ENCODE data around the gene SLC25A45. TPM values are rescaled to one million over a fixed set of nuclear protein-coding genes. Genes with fewer than 3 reads are reported as not detected.
A peak's percentile ranks its signal among the peaks of the same experiment; 100 is the strongest.

The SLC25A45 gene
- polyA plus RNA-seq, 1 donor: 7.2 TPM

DNA sequence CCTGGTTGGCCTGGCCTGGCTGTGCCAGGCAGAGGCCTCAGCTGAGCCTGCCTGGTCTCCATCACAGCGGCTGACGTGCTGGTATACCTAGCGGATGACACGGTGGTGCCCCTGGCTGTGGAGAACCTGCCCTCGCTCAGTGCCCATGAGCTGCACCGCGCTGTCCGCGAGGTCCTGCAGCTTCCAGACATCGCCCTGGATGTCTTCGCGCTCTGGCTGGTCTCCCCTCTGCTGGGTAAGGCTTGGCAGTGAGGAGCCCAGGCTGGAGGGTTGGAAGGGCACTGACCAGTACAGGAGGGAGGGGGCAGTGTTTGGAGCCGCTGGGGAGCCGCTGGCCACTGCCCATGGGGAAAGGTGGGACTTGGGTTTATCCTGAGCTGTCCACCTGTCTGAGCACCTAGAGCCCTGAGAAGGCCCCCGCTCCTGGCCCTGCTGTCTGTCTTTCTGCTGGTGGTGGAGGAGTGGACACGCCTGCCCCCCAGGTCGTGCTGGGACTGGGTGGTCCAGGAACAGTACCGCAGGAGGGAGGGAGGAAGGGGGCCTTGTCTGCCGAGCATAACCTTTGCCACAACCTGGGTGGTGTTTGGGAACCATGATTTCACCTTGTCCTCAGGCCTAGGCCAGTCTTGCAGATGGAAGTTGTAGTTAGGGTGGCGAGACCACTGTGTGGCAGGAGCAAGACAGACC is 7.0 kb upstream of the SLC25A45 start:
- DNase-seq: no peak

DNA sequence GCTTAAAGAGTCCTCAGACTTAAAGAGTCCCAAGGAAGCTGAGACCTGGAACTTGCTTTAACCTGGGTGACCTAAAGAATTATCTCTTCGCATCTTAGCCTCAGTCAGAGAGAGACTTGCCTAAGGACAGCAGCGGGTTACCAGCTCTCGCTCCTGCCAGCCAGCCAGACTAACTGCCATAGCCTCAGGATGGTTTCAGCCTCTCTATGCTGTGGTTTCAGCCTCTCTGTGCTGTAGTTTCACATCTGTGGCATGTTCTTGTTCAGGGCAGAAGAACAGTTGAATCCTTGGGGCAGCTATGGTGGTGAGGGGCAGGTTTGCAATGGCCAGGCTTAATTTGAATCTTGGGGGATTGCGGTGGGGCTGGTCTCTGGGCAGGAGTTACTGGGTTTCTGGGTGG is 6.3 kb upstream of the SLC25A45 start:
- no peak for DNase-seq

DNA sequence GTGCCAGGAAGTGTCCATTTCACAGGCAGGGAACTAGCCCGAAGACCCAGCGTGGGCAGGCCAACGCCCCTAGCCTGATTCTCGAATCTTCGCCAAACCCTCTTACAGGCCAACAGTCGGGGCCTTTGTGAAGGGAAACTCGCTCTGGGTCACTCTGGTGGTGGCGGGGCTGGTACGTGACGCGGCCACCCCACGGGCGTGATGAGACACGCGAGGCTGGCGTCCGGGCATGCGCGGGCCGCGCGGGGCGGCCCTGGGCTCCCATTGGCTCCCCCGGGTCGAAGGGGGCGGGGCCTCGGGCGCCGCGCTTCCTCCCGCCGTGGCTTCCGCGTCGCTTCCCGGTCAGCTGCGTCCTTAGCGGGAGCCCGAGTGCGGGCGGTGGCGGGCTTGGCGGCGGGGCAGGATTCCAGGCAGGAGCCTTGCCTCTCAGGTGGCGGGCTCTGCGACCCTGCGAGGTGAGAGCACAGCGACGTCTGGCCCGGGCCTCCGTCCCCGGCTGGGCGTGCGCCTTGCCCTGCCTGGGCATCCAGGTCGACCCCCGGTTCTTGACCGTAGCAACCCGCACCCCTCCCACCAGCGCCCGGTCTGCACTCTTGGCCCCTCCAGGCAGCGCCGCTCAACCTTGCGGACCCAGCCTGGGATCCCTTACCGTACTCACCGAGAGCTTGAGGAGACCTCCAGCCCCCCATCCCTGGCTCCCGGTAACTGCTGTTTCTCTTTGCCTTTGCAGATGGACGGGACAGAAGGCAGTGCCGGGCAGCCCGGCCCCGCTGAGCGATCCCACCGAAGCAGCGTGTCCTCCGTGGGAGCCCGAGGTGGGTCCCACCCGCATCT is 4.1 kb upstream of the SLC25A45 start, which contains the start of gene FRMD8:
Gene FRMD8, plus strand, starts transcription at position 331 of the 834 bp plus-strand sequence. Its CDS starts 400 bp downstream, at position 731.
- peak; percentile 88 for DNase-seq

DNA sequence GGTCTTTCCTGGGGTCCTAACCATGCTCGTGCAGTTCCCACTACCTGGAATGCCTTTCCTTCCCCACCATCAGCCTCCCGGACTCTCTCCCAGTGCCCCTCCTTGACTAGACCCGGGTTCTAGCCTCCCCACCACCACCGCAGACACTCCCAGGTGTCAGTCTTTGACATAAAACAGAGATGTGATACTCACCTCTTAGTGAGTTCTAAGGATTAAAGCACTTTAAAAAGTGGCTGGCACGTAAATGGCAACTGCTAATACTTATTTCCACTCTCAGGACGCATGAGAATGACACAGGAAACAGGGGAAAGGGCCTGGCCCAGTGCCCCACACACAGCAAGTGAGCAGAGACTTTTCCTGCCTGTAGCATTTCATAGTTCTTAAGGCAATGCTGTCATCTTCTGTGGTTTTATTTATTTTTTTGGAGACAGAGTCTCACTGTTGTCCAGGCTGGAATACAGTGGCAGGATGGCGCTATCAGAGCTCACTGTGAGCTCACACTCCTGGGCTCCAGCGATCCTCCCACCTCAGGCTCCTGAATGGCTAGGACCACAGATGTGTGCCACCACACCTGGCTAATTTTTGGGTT is 1.9 kb upstream of the SLC25A45 start:
- DNase-seq: no peak

DNA sequence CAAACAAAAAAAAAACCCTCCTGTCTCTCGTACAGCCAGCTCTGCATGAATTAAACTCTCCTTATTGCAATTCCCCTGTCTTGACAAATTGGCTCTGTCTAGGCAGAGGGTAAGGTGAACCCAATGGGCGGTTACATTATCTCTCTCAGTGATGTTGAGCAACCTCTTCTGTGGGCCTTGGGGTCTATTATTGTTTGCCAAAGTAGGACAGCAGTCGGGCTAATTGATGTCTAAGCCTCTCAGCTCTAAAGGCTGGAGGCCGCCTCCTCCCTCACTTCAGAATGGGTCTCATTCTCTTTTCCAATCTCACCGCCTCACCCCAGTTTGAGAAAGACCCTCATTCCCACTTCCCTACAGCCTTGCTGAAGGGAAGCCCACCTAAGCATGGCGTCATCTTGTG is 1.3 kb upstream of the SLC25A45 start:
- no peak for DNase-seq

DNA sequence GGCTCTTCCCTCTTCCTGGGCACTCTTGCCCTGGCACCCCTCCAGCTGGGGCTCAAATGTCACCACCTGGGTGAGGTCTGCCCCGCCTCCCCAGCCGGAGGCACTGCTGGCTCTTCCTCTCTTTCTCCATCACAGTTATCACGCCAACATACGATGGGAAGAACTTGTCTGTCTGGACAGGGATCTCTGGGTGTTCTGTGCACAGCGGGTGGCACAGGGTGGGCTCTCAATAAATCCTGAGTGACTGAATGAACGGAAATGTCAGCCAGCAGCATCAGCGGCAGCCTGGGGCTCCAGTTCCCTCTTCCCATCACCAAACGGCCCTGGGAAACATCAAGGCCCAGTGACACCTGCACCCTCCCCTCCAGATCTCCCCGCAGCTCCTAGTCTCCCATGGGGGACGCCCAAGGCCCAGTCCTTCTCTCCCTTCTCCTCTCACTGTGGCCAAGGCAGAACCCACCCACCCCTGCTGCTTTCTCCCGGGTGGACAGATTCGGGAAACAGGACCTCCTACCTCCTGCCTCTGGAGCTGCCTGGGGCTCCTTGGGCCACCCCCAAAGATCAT is 440 bp upstream of the SLC25A45 start:
- no peak for DNase-seq

DNA sequence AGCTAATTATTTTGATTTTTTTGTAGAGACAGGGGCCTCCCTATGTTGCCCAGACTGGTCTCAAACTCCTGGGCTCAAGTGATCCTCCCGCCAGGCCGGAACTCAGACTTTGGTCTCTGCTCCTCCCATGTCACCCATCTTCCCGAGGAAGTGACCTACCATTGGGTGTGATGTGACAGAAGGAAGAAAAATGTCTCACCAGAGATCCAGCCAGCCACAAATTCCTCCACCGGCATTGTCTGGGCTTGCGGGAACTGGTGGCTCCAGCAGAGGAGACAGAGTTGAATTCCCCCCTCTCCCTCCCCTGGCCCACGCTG is 772 bp downstream of the SLC25A45 start:
- DNase-seq: no peak

DNA sequence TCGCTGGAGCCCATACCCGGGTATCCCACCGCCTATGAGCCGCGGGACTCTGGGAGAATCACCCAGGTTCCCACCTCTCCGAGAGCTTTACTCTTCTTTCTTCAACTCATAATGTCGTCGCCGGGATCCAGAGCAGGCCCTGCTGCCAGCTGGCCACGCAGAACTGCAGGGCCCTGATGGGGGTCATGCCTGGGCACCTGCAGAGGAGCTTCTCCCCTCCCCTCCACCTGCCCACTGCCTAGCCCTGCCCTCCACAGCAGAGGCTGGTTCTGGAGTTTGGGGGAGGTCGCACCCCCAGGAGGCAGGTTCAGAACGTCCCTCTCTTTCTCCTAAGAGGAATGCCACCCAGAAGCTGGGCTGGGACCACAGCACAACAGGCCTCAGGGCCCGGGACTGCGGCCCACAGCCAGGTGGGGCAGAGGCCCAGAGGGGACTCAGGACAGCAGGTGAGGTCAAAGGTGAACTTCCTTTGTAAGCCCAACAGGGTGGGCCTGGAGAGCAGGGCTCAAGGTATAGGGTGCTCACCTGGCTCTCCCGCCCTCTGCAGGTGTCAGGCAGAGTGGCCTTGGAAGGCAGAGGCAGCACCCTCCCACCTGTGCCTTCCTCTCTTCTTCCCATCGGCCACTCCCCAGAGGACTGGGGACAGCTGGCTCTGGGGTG is 1.9 kb downstream of the SLC25A45 start:
- no peak for DNase-seq

DNA sequence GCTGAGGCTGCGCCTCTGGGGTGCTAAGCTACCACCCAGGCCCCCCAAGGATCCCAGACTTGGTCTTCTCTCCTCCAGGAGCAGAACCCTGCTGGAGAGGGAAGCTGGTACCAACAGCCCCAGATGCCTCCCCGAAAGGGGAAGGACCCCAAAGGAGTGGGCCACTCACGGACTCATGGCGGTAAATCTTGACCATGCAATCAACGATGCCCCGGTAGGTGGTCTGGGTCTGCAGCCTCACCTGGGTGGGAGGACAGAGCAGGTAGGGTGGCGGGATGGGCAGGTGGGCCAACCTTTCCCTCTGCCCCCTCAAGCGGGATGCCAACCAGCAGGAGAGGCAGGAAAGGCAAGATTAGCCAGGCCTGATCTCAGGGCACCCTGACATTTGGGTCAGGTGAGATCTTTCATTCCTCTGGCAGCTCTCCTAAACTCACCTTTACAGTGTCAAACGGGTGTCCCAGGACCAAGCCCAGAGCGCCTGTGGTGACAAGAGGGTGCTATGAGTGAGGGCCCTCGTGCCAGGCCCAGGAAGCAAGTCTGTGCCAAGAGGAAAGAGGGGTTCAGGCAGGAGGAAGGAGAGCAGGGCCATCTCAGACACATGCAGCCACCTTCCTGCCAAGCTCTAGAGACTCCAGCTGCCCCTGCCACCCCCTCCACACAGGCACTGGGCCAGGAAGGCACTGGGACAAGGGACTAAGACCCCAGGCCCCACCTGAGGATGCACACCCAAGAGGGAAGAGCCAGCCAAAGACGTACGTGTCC is 2.6 kb downstream of the SLC25A45 start:
- no peak for DNase-seq

DNA sequence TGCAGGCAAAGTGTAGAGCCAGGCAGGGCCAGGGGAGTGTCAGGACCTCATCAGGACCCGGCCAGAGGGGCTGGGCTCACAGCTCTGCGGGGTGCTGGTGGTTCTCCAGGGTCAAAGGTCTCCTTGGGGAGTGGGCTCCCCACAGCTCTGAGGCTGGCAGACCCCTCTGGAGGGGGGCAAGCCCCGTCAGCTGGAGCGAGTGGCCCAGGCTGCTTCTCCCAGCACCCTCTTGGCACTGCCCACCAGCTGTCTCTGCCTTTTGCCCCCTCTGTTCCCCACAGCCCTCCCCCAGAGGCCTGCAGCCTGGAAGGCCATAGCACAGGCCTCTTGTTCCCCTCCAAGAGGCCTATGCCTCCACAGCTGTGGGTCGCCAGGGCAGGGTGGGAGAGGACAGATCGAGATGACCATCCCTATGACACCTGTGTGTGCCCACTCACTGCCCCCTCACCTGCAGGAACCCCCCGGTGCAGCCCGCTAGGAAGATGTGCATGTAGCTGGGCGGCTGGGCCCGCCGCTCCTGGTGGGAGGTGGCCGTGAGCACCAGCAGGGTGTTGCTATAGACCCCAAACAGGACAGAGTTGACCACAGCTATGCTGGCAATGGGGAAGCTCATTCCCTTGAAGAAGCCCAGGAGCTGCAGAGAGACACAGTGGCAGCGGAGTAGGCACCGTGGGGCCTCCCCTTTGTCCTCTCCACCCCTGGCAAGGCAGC is 3.4 kb downstream of the SLC25A45 start:
- no peak for DNase-seq

DNA sequence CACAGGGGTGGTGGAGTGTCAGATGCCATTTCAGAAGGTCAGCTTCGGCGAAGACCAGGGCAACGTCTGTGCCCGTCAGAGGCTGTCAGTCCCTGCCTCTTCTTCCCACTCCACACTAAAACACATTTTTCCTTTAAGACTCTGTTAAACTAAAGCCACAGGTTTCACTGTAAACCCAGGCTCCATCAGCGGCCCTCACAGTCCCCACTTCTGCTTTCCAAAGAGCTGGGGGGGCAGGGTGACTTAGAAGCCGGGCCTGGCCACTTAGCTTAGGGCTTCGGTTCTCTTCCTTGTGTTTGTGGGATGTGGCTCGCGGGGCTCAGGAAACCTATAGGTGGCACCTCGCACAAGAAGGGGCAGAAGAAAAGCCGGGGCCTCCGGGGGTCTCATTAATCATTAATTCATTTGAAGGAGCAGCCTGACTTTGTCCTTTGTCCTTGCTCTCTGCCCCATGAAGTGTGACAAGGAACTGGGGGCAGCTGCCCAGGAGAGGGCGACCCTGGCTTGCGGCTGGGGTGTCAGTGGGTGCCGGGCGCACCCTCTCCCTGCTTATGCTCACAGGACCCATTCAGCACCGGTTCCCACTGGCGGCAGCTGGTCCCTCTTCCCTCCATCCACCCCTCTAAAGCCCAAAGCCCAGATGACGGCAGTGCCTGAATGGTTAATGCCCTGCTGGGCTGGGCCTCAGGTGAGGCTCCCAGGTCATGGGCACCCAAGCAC is 4.1 kb downstream of the SLC25A45 start:
- no peak for DNase-seq

DNA sequence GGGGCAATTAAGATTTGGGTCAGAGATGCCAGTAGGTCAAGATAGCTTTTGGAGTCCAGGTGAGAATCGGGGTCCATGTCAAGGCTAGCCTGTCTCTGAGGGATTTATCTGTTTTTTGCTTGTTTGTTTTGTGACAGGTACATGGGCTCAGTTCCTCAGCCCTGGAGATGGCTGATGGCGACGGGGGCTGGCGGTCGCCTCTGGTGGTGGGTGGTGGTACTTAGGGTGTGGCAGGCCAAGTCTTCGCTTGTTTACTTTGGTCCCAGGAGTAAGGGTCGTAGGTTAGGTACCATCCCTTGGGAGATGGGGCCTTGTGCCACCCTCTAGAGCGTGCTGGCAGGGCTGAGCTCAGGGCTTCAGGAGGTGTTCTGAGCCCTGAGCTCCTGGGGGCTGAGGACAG is 4.7 kb downstream of the SLC25A45 start:
- DNase-seq: no peak

DNA sequence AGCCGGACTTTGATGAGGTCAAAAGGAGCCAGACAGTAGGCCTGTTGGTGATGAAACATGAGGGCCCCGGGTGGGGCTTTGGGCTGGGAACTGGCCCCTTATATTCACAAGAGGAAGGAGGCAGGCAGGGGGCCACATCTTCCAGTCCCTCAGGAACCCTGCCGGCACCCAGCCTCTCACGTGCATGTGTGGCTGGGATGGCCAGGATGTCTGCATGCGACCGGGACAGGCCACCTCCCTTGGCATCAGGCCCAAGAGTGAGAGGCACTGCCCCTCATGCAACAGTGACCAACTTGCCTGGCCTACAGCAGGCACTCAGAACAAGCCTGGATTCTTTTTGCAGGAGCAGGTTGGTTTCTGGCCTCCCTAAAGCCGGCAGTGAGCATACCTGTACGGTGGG is 5.4 kb downstream of the SLC25A45 start:
- DNase-seq: no peak

DNA sequence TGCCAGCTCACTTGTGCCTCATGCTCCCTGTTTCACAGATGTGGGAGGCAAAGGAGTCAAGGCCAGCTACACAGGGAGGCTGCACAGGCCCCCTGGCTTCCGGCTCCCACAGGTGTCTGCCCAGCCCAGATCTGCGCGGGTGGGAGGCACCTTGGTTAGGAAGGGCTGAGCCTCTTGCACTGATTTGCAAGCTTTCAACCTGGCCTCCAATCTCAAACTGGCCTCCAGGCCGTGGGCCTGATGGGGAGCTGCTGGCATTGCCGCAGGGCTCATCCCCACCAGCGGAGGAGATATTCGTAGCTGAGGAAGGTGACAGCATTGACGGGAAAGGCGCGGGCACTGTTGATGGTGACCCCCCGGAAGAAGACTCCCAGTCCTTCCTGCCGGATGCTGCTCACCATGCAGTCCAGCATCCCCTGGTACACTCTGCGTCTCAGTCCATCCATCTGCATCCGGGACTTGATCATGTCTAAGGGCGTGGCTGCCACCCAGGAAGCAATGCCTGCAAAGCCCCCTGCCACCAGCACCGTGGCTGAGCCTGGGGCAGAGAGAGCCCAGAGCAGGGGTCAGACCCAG is 6.2 kb downstream of the SLC25A45 start:
- no peak for DNase-seq

DNA sequence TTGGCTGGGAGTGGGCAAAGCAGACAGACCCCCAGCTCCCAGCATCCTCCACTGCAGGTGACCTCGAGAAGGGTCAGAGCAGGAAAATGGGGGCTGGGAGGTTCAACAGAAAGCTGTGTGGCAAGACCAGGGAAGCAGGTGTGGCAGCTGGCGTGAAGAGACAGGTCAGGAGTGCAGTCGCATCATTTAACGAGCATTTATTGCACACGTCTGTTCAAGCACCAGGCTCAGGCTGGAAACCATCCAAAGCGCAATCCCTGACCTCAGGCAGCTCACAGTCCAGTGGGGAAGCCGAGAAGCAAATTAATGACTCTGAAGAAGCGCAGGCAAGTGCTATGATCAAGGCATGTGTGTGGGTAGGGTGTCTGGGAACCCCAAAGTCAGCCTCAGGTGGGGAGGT is 7.4 kb downstream of the SLC25A45 start:
- no peak for DNase-seq

DNA sequence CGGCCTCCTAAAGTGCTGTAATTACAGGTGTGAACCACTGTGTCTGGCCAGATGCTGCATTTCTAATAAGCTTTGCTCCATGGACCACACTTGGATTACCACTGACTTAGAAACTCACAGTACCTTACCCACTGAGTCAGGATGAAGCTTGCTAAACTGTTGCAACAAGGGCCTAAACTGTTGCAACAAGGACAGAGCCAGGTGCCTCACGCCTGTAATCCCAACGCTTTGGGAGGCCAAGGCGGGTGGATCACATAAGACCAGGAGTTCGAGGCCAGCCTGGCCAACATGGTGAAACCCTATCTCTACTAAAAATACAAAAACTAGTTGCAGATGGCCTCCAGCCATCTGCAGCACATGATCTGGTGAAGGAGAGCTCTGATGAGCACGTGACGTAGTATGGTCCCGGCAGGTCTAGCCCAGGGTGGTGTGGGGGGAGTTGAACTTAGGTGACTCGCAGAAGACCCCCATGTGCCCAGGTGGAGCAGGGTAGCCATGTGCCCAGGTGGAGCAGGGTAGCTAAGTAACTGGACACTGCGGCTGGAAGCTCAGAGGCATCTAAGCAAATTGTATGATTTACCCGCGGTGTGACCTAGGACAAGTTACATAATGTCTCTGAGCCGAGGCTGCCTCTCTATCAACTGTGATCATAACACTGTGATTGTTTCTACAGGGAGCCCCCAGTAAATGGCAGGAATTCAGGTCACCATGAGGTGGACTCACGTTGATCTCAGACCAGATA is 8.4 kb downstream of the SLC25A45 start:
- DNase-seq: no peak

DNA sequence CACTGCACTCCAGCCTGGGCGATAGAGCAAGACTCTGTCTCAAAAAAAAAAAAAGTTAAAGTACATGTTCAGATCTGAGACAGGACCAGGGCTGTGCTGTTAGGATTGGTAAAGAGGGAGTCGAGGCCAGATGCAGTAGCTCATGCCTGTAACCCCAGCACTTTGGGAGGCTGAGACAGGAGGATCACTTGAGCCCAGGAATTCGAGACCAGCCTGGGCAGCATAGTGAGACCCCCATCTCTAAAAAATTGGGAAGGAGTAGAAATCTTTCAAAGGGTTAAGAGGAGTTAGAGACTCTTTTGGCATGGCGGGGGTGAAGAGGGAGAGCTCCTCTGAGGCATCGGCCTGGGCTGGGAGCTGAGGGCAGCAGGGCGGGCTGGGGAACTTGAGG is 11.8 kb downstream of the SLC25A45 start:
- DNase-seq: no peak

DNA sequence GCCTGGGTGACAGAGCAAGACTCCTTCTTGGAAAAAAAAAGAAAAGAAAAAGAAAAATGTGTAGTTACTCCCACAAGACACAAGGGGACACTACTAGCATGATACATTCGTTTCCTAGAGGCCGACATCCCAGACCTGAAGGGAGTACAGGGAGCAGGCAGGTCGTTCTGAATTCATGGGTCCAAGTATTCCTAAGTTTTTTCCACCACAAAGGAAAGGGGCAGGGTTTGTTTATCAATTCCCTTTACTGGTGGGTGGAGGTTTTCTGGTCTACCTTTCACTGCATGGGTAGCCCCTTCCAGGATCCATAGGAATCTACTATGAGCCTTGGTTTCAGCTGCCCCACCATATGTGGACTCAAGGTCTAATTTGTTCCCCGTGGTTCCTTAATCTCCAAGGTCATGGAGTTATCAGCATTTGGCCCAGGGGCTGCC is 16.1 kb downstream of the SLC25A45 start:
- DNase-seq: peak; percentile 79

DNA sequence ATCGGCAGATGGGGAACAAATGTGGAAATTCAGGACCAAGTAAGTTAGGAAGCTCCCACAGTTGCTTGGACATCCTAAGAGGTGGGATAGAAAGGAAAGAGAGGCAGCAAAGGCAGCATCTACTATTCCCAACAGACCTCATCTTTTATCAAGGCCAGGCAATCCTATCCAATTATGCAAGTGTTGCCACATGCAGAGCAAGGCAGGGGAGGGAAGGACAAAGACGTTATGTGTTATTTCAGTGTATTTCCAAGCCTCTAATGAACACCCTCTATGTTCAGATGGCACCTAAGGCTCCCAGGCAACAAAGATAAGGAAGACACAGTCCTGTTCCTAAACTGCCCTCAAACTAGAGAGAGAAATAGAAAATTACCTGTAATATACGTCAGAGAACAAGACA is 18.7 kb downstream of the SLC25A45 start:
- DNase-seq: no peak

Data from left kidney (tissue), 2 donors.